H1 (cell line): ENCODE results near the gene FBXO39. TPM values are rescaled to one million over a fixed set of nuclear protein-coding genes. Genes with fewer than 3 reads are reported as not detected.

Experiments
- KDM1A ChIP-seq: fragments of 200-600, 300-600 bp; sonication (generic); IDR thresholded peaks from 2 replicates; pipeline ENCODE4 v1.7.1; 2016; ENCODE audit warnings: mild to moderate bottlenecking, low read length, borderline replicate concordance
- NANOG ChIP-seq: IDR thresholded peaks from 2 replicates; pipeline ENCODE4 v1.6.1; 2011; ENCODE audit warnings: low read length, low read depth, mild to moderate bottlenecking, inconsistent platforms; ENCODE audit not compliant: insufficient read depth, poor library complexity, severe bottlenecking
- RFX5 ChIP-seq: IDR thresholded peaks from 2 replicates; pipeline ENCODE4 v1.6.1; 2011; ENCODE audit warnings: low read depth, low read length, improper control_type of control experiment, borderline replicate concordance
- SUZ12 ChIP-seq: fragments of 200-600 bp; sonication (generic); IDR thresholded peaks from 2 replicates; pipeline ENCODE4 v1.6.1; 2012; ENCODE audit warnings: mild to moderate bottlenecking, inconsistent platforms, low read length, moderate library complexity, mixed read lengths
- ZNF274 ChIP-seq: IDR thresholded peaks from 2 replicates; pipeline ENCODE4 v1.7.0; 2012; ENCODE audit warnings: low read length, borderline replicate concordance; ENCODE audit errors: extremely low read depth
- polyA plus RNA-seq, 7 experiments: library from polyadenylated mRNA; depleted of rRNA in 3 of 7; stranded (reverse) in 5 of 7; unstranded in 2 of 7; fragments of >200 nt in 5 of 7; fragments of 200-250 nt in 2 of 7; gene quantifications; 1 replicate in 5 of 7; 2 replicates in 1 of 7; 4 replicates in 1 of 7; pipeline versions ENCODE4 v1.2.1 to v1.2.3, GENCODE V29; 2011 to 2013; ENCODE audit warnings: missing spikeins in 2 of 7, mixed read lengths in 2 of 7
- total RNA-seq: library from RNA; stranded (reverse); fragmentation: NEBNext Ultra II Directional; extraction: Animal tissue kit (Norgen Biotek cat#: 25700); gene quantifications from 2 replicates; pipeline ENCODE4 v1.2.1, GENCODE V29; 2021

The FBXO39 gene
- total and polyA plus RNA-seq, 2 of the 8 experiments (the other 6 are each of a cell fraction or from before 2014, with no cell fraction given): 0.12 to 0.22 TPM

GRCh38 chr17:6797718-6798351 lies 21.8 kb downstream of the FBXO39 start (continued):
- no peak for TF ChIP-seq SUZ12
- TF ChIP-seq ZNF274: no peak
- no peak for TF ChIP-seq RFX5
- no peak for TF ChIP-seq NANOG
- no peak for TF ChIP-seq KDM1A
